SK-N-SH treated with all-trans-retinoic acid at 6 μM for 48 hours (cell line): Measurements from ENCODE around the gene AKT3.

Experiments used
- ATAC-seq: fragments of 200-7000 bp; cut with Tn5 transposase; 3 replicates; pipeline ENCODE4 v1.9.1; 2020; ENCODE audit warnings: mild to moderate bottlenecking, moderate library complexity
- ARNTL ChIP-seq: fragments of 450-650 bp; formaldehyde crosslinking; IDR thresholded peaks from 2 replicates; pipeline ENCODE4 v1.5.0; 2020; ENCODE audit warnings: low read depth, mild to moderate bottlenecking, moderate library complexity, borderline replicate concordance
- BACH2 ChIP-seq: fragments of 250-450 bp; sonication (Bioruptor Pico); IDR thresholded peaks from 2 replicates; pipeline ENCODE4 v1.9.0; 2021; ENCODE audit warnings: mild to moderate bottlenecking, borderline replicate concordance
- CREB5 ChIP-seq: fragments of 250-450 bp; sonication (Bioruptor Pico); IDR thresholded peaks from 2 replicates; pipeline ENCODE4 v1.5.1; 2020; ENCODE audit warnings: low read depth, mild to moderate bottlenecking, moderate library complexity
- CSDC2 ChIP-seq: fragments of 250-450 bp; sonication (Bioruptor Pico); IDR thresholded peaks from 2 replicates; pipeline ENCODE4 v1.5.0; 2020; ENCODE audit warnings: mild to moderate bottlenecking, moderate library complexity
- CSRNP3 ChIP-seq: fragments of 250-450 bp; sonication (Bioruptor Pico); IDR thresholded peaks from 2 replicates; pipeline ENCODE4 v1.5.1; 2021; ENCODE audit warnings: mild to moderate bottlenecking, moderate library complexity
- ESRRG ChIP-seq: fragments of 250-450 bp; sonication (Bioruptor Pico); IDR thresholded peaks from 2 replicates; pipeline ENCODE4 v1.6.1; 2021; ENCODE audit warnings: mild to moderate bottlenecking
- GLIS3 ChIP-seq: fragments of 250-450 bp; sonication (Bioruptor Pico); IDR thresholded peaks from 2 replicates; pipeline ENCODE4 v1.5.0; 2020; ENCODE audit warnings: mild to moderate bottlenecking, moderate library complexity
- ISL1 ChIP-seq: fragments of 250-450 bp; sonication (Bioruptor Pico); IDR thresholded peaks from 2 replicates; pipeline ENCODE4 v2.1.2; 2022; ENCODE audit warnings: mild to moderate bottlenecking, moderate library complexity
- PATZ1 ChIP-seq: fragments of 250-450 bp; sonication (Bioruptor Pico); IDR thresholded peaks from 2 replicates; pipeline ENCODE4 v1.8.0; 2020; ENCODE audit warnings: mild to moderate bottlenecking, moderate library complexity, borderline replicate concordance
- RARB ChIP-seq: fragments of 250-450 bp; sonication (Bioruptor Pico); IDR thresholded peaks from 2 replicates; pipeline ENCODE4 v1.8.0; 2021; ENCODE audit warnings: mild to moderate bottlenecking, moderate library complexity
- SNAI2 ChIP-seq: fragments of 250-450 bp; sonication (Bioruptor Pico); IDR thresholded peaks from 2 replicates; pipeline ENCODE4 v1.5.0; 2020; ENCODE audit warnings: mild to moderate bottlenecking, moderate library complexity
- TSHZ2 ChIP-seq: fragments of 250-450 bp; sonication (Bioruptor Pico); IDR thresholded peaks from 2 replicates; pipeline ENCODE4 v1.5.0; 2020; ENCODE audit warnings: mild to moderate bottlenecking, moderate library complexity
- ZC3H10 ChIP-seq: fragments of 250-450 bp; sonication (Bioruptor Pico); IDR thresholded peaks from 2 replicates; pipeline ENCODE4 v1.5.1; 2021; ENCODE audit warnings: mild to moderate bottlenecking, moderate library complexity
- ZFP3 ChIP-seq: fragments of 250-450 bp; sonication (Bioruptor Pico); IDR thresholded peaks from 2 replicates; pipeline ENCODE4 v1.5.0; 2020; ENCODE audit warnings: mild to moderate bottlenecking, moderate library complexity
- ZFP30 ChIP-seq: fragments of 450-650 bp; formaldehyde crosslinking; IDR thresholded peaks from 2 replicates; pipeline ENCODE4 v1.5.0; 2022; ENCODE audit warnings: mild to moderate bottlenecking, moderate library complexity
- ZNF565 ChIP-seq: fragments of 450-650 bp; formaldehyde crosslinking; conservative IDR thresholded peaks from 2 replicates; pipeline ENCODE4 v1.5.0; 2020; ENCODE audit warnings: low read depth, mild to moderate bottlenecking, moderate library complexity
- ZNF70 ChIP-seq: fragments of 450-650 bp; formaldehyde crosslinking; IDR thresholded peaks from 2 replicates; pipeline ENCODE4 v1.5.0; 2020; ENCODE audit warnings: mild to moderate bottlenecking, moderate library complexity
- ZNF8 ChIP-seq: fragments of 450-650 bp; formaldehyde crosslinking; IDR thresholded peaks from 2 replicates; pipeline ENCODE4 v1.5.0; 2020; ENCODE audit warnings: mild to moderate bottlenecking, moderate library complexity

The AKT3 gene

GRCh38 chr1:243748227-243748626 lies 101.8 kb downstream of the AKT3 start:
- no peak for TF ChIP-seq ZFP3 (CRISPR knock-in tag)
- no peak for TF ChIP-seq ISL1 (CRISPR knock-in tag)
- no peak for TF ChIP-seq ZNF70 (CRISPR knock-in tag)
- no peak for TF ChIP-seq TSHZ2 (CRISPR knock-in tag)
- TF ChIP-seq ZNF8 = no peak
- TF ChIP-seq ARNTL (CRISPR knock-in tag) = no peak
- TF ChIP-seq CSDC2 (CRISPR knock-in tag) = no peak
- no peak for ATAC-seq

GRCh38 chr1:243746751-243747150 lies 103.3 kb downstream of the AKT3 start:
- ATAC-seq = no peak
- TF ChIP-seq SNAI2 (CRISPR knock-in tag) (no peak), GLIS3 (no peak), ESRRG (no peak), ZC3H10 (CRISPR knock-in tag) (no peak), BACH2 (CRISPR knock-in tag) (no peak), ZFP3 (CRISPR knock-in tag) (no peak), ZNF8 (no peak), TSHZ2 (CRISPR knock-in tag) (no peak), RARB (CRISPR knock-in tag) (no peak), CSRNP3 (CRISPR knock-in tag) (no peak), CREB5 (CRISPR knock-in tag) (no peak), PATZ1 (CRISPR knock-in tag) (no peak), ZNF565 (no peak)

GRCh38 chr1:243745356-243745755 lies 104.7 kb downstream of the AKT3 start:
- TF ChIP-seq ZFP30 (CRISPR knock-in tag) (no peak), ZNF565 (no peak), ESRRG (no peak), ISL1 (CRISPR knock-in tag) (no peak), CSDC2 (CRISPR knock-in tag) (no peak), PATZ1 (CRISPR knock-in tag) (no peak), ARNTL (CRISPR knock-in tag) (no peak), SNAI2 (CRISPR knock-in tag) (no peak), TSHZ2 (CRISPR knock-in tag) (no peak), ZNF70 (CRISPR knock-in tag) (no peak), BACH2 (CRISPR knock-in tag) (no peak), RARB (CRISPR knock-in tag) (no peak), ZC3H10 (CRISPR knock-in tag) (no peak)
- no peak for ATAC-seq
